Measurements from ENCODE around the gene DMAP1. TPM values are rescaled to one million over a fixed set of nuclear protein-coding genes. Genes with fewer than 3 reads are reported as not detected.

Gene DMAP1
- total RNA-seq, 1 experiment from 2014 or later: 27.8 TPM

DNA sequence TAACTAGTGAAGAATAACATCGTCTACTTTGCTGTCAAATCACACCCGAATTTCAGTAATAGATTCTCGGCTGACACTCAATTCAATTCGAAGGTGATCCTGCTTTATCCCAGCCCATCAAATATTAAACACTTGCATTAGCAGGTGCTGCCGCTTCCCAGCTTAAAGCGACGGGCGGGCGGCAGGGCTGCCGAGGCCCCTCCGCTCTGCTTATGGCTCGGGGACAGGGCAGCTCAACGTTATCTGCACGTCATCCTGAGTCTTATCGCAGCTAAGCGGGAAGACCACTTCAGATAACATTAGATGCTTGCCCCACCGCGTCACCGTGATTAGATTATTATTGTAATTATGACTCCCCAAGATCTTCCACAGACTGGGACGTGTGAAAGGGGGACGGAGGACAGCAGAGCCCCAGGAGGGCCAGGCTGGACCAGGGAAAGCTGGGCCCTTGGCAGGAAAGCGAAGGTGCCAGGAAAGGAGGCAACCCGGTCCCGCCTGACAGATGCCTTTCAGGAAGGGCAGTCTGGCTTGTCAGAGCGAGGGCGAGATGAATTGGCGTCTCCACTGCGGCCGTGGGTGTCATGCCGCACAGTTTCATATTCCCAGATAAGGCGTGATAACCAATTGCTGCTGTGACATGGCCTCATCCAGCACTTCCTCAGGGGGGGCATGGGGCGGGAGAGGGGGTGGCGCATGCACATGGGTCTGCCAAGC, 37.0 kb downstream of the DMAP1 start (continued):
- TF ChIP-seq TCF7L2 (IDR thresholded peaks at IDR 0.05; ENCODE audit: borderline replicate concordance, extremely low read depth, insufficient read depth, insufficient read length) (no peak), ZNF274 (IDR thresholded peaks at IDR 0.05; ENCODE audit: low read depth, low read length) (no peak)

- Histone ChIP-seq H3K79me2 (ENCODE audit: insufficient read depth, low read length) (no peaks in the 10 kb centered on the region), H3K27me3 (ENCODE audit: insufficient read depth, low read length) (no peaks in the 10 kb centered on the region), H3K9me3 (ENCODE audit: control insufficient read depth in 1 of 2, insufficient read depth in 1 of 2, low read depth in 1 of 2, low read length in 2 of 2) (no peaks in the 10 kb centered on the region), H3K27ac (ENCODE audit: low read depth, low read length) (no peak overlapping the region), H3K9ac (ENCODE audit: low read length) (no peak overlapping the region), H3K4me3 (replicated peaks in 1 of 2; ENCODE audit: low read depth in 1 of 2, low read length in 2 of 2) (no peak overlapping the region), H3K4me1 (ENCODE audit: control insufficient read depth in 1 of 2, insufficient read depth in 2 of 2, low read length in 2 of 2) (no peaks in the 10 kb centered on the region), H2AFZ (ENCODE audit: low read depth, low read length, poor library complexity, severe bottlenecking) (no peak overlapping the region), H3K4me2 (ENCODE audit: low read length) (no peak overlapping the region), H4K20me1 (ENCODE audit: insufficient read depth) (no peaks in the 10 kb centered on the region), H3K36me3 (ENCODE audit: control insufficient read depth in 1 of 2, insufficient read depth in 2 of 2, low read length in 2 of 2) (no peaks in the 10 kb centered on the region; a peak in 1 of 4 replicates), H3K9me2 (ENCODE audit: insufficient read depth) (no peaks in the 10 kb centered on the region)
- ChIA-PET RAD21 (ENCODE audit: low non-redundant PET in 1 of 2, low total read pairs in 2 of 2, uncharacterized antibody in 2 of 2, unreplicated experiment in 2 of 2) (no interaction called here), POLR2A (no interaction called here), CTCF (no interaction called here)
- DNase-seq (ENCODE audit: low read depth, low spot score): no peak
- no TSS peak for BruUV-seq (replicated peaks)
- ATAC-seq: no peak
- intact Hi-C loops (cut with micrococcal nuclease): no loop called here
- no peak for TF ChIP-seq REST (IDR thresholded peaks at IDR 0.05; ENCODE audit: low read depth)
- no peak for TF ChIP-seq ZFX (IDR thresholded peaks at IDR 0.05)
- TF ChIP-seq, protein P1, sequence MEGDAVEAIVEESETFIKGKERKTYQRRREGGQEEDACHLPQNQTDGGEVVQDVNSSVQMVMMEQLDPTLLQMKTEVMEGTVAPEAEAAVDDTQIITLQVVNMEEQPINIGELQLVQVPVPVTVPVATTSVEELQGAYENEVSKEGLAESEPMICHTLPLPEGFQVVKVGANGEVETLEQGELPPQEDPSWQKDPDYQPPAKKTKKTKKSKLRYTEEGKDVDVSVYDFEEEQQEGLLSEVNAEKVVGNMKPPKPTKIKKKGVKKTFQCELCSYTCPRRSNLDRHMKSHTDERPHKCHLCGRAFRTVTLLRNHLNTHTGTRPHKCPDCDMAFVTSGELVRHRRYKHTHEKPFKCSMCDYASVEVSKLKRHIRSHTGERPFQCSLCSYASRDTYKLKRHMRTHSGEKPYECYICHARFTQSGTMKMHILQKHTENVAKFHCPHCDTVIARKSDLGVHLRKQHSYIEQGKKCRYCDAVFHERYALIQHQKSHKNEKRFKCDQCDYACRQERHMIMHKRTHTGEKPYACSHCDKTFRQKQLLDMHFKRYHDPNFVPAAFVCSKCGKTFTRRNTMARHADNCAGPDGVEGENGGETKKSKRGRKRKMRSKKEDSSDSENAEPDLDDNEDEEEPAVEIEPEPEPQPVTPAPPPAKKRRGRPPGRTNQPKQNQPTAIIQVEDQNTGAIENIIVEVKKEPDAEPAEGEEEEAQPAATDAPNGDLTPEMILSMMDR (IDR thresholded peaks at IDR 0.05 in 2 of 3, conservative IDR thresholded peaks at IDR 0.05 in 1 of 3; ENCODE audit: borderline replicate concordance in 1 of 3, insufficient read depth in 1 of 3, low read depth in 2 of 3, low read length in 2 of 3): no peak
- no peak for TF ChIP-seq JUND (IDR thresholded peaks at IDR 0.05)
- TF ChIP-seq POLR2A (IDR thresholded peaks at IDR 0.05; ENCODE audit: borderline replicate concordance, extremely low read depth, insufficient read depth, insufficient read length): no peak
- no peak for TF ChIP-seq SP1 (IDR thresholded peaks at IDR 0.05; ENCODE audit: low read depth)
- TF ChIP-seq MAX (IDR thresholded peaks at IDR 0.05): no peak
- TF ChIP-seq TCF7L2 (IDR thresholded peaks at IDR 0.05; ENCODE audit: borderline replicate concordance, extremely low read depth, insufficient read depth, insufficient read length): no peak
- TF ChIP-seq ELF1 (IDR thresholded peaks at IDR 0.05; ENCODE audit: borderline replicate concordance, low read depth): no peak
- no peak for TF ChIP-seq YY1 (IDR thresholded peaks at IDR 0.05; ENCODE audit: extremely low read depth, insufficient replicate concordance, low read depth, low read length)
- no peak for TF ChIP-seq CBX3 (IDR thresholded peaks at IDR 0.05; ENCODE audit: low read depth)
- TF ChIP-seq, protein P2, sequence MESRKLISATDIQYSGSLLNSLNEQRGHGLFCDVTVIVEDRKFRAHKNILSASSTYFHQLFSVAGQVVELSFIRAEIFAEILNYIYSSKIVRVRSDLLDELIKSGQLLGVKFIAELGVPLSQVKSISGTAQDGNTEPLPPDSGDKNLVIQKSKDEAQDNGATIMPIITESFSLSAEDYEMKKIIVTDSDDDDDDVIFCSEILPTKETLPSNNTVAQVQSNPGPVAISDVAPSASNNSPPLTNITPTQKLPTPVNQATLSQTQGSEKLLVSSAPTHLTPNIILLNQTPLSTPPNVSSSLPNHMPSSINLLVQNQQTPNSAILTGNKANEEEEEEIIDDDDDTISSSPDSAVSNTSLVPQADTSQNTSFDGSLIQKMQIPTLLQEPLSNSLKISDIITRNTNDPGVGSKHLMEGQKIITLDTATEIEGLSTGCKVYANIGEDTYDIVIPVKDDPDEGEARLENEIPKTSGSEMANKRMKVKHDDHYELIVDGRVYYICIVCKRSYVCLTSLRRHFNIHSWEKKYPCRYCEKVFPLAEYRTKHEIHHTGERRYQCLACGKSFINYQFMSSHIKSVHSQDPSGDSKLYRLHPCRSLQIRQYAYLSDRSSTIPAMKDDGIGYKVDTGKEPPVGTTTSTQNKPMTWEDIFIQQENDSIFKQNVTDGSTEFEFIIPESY (IDR thresholded peaks at IDR 0.05; ENCODE audit: extremely low read depth, insufficient replicate concordance, low read length): no peak
- TF ChIP-seq RAD21 (IDR thresholded peaks at IDR 0.05; ENCODE audit: low read depth): no peak
- TF ChIP-seq, protein P3, sequence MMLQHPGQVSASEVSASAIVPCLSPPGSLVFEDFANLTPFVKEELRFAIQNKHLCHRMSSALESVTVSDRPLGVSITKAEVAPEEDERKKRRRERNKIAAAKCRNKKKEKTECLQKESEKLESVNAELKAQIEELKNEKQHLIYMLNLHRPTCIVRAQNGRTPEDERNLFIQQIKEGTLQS (IDR thresholded peaks at IDR 0.05): no peak
- TF ChIP-seq EZH2phosphoT487 (IDR thresholded peaks at IDR 0.05; ENCODE audit: borderline replicate concordance): no peak
- TF ChIP-seq CEBPB (IDR thresholded peaks at IDR 0.05; ENCODE audit: low read depth): no peak
These were observed 38.2 kb downstream of the DMAP1 start for GRCh38 chr1:44251486-44251885.

Measured in HCT116 (cell line).